Thyroid gland (tissue), 4 donors: Measurements from ENCODE around the gene ARL13B.

Source experiments
- CTCF ChIP-seq, 6 experiments: fragments of 200-600 bp in 3 of 6; fragments of 450-650 bp in 3 of 6; sonication (generic) in 3 of 6; IDR thresholded peaks; one replicate each; pipeline ENCODE4 v1.5.1; 2016 to 2019; ENCODE audit warnings: antibody characterized with exemption in 6 of 6, mild to moderate bottlenecking in 2 of 6, inconsistent platforms in 1 of 6, moderate library complexity in 1 of 6
- POLR2A ChIP-seq, 2 donors: fragments of 450-650 bp; IDR thresholded peaks; one replicate each; pipeline ENCODE4 v1.6.1; 2017; ENCODE audit warnings: antibody characterized with exemption in 2 of 2, mild to moderate bottlenecking in 2 of 2, moderate library complexity in 1 of 2

GRCh38 chr3:94101860-94102259 lies 121.9 kb downstream of the ARL13B start:
- TF ChIP-seq POLR2A (IDR thresholded peaks at IDR 0.05) (no peak), CTCF (IDR thresholded peaks at IDR 0.05) (peak in 1 of 6 experiments; percentile 5)
